Osteoblast (primary cell): ENCODE data around the gene KRTAP13-2. TPM values are rescaled to one million over a fixed set of nuclear protein-coding genes. Genes with fewer than 3 reads are reported as not detected.

ENCODE experiments used
- DNase-seq: peaks from one replicate; pipeline ENCODE4 v3.0.0; 2011; ENCODE audit warnings: low spot score, mixed read lengths; ENCODE audit not compliant: insufficient read length; ENCODE audit errors: missing footprints
- H2AFZ ChIP-seq: 2 replicates; pipeline ENCODE4 v1.6.0; 2011; ENCODE audit warnings: mild to moderate bottlenecking, low read length
- H3K27ac ChIP-seq: 2 replicates; pipeline ENCODE4 v1.5.1; 2011; ENCODE audit warnings: mild to moderate bottlenecking, low read depth, low read length, moderate library complexity
- H3K27me3 ChIP-seq: 2 replicates; pipeline ENCODE4 v1.6.0; 2012; ENCODE audit warnings: mild to moderate bottlenecking, control low read depth, inconsistent platforms, low read length, moderate library complexity; ENCODE audit not compliant: insufficient read depth
- H3K36me3 ChIP-seq: 2 replicates; pipeline ENCODE4 v1.5.1; 2011; ENCODE audit warnings: mild to moderate bottlenecking, low read length, control low read depth, moderate library complexity; ENCODE audit not compliant: insufficient read depth
- H3K4me1 ChIP-seq: 2 replicates; pipeline ENCODE4 v1.5.1; 2011; ENCODE audit warnings: mild to moderate bottlenecking, low read length, control low read depth, moderate library complexity; ENCODE audit not compliant: insufficient read depth
- H3K4me2 ChIP-seq: 2 replicates; pipeline ENCODE4 v1.6.0; 2011; ENCODE audit warnings: mild to moderate bottlenecking, low read length; ENCODE audit not compliant: insufficient read depth
- H3K4me3 ChIP-seq: fragments of 200-600 bp; sonication (generic); 3 replicates; pipeline ENCODE4 v1.5.1; 2012; ENCODE audit warnings: mild to moderate bottlenecking, low read length, inconsistent platforms; ENCODE audit not compliant: insufficient read depth
- H3K79me2 ChIP-seq: 2 replicates; pipeline ENCODE4 v1.6.0; 2012; ENCODE audit warnings: mild to moderate bottlenecking, low read length, control low read depth, inconsistent platforms; ENCODE audit not compliant: insufficient read depth
- H3K9me3 ChIP-seq: 2 replicates; pipeline ENCODE4 v1.5.1; 2011; ENCODE audit warnings: low read depth, low read length, control low read depth
- H4K20me1 ChIP-seq: 2 replicates; pipeline ENCODE4 v1.6.0; 2012; ENCODE audit warnings: mild to moderate bottlenecking, low read length, control low read depth; ENCODE audit not compliant: insufficient read depth
- total RNA-seq: library from RNA; depleted of rRNA; stranded (reverse); fragments of >200 nt; gene quantifications from 2 replicates; pipeline ENCODE4 v1.2.3, GENCODE V29; 2012
- TF ChIP-seq, protein P1 (sequence below): IDR thresholded peaks from 2 replicates; pipeline ENCODE4 v1.5.1; 2011; ENCODE audit warnings: mild to moderate bottlenecking, low read depth, low read length, moderate library complexity; ENCODE audit errors: extremely low read depth

KRTAP13-2 gene, protein sequence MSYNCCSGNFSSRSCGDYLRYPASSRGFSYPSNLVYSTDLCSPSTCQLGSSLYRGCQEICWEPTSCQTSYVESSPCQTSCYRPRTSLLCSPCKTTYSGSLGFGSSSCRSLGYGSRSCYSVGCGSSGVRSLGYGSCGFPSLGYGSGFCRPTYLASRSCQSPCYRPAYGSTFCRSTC
- not detected in 2 replicates for total RNA-seq

DNA sequence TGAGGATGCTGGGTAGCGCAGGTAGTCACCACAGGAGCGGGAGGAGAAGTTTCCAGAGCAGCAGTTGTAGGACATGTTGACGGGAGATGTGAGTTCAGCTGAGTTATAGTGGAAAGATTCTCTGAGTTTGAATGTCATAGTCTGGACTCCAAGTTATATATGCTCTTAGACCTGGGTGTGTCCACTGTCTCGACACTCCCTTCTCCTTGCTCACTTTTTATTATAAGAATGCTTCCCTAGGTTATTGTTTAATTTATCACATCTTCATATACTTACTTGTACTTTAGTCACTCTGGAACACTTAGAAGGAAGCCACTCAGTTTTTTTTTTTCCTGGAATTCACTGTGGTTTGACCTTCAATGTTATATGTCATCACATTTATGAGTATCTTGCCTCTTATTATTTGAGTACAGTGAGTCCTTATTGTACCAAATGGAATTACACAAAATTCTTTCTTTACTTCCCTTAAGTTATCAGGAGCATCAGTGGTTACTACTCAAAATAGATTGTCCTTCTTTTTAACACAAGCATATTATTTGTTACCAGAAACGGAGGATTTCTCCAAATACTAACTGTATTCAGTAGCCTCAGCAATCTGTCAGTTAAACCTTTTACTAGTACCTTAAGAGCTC is at the start of gene KRTAP13-2:
KRTAP13-2 (minus strand) TSS at position 133 of the 632 bp plus-strand sequence; CDS start at position 75, 58 bp downstream.
- H4K20me1 ChIP-seq = no peaks in the 10 kb centered on the region
- TF ChIP-seq, protein P1, sequence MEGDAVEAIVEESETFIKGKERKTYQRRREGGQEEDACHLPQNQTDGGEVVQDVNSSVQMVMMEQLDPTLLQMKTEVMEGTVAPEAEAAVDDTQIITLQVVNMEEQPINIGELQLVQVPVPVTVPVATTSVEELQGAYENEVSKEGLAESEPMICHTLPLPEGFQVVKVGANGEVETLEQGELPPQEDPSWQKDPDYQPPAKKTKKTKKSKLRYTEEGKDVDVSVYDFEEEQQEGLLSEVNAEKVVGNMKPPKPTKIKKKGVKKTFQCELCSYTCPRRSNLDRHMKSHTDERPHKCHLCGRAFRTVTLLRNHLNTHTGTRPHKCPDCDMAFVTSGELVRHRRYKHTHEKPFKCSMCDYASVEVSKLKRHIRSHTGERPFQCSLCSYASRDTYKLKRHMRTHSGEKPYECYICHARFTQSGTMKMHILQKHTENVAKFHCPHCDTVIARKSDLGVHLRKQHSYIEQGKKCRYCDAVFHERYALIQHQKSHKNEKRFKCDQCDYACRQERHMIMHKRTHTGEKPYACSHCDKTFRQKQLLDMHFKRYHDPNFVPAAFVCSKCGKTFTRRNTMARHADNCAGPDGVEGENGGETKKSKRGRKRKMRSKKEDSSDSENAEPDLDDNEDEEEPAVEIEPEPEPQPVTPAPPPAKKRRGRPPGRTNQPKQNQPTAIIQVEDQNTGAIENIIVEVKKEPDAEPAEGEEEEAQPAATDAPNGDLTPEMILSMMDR = no peak
- H3K79me2 ChIP-seq = no peaks in the 10 kb centered on the region

DNA sequence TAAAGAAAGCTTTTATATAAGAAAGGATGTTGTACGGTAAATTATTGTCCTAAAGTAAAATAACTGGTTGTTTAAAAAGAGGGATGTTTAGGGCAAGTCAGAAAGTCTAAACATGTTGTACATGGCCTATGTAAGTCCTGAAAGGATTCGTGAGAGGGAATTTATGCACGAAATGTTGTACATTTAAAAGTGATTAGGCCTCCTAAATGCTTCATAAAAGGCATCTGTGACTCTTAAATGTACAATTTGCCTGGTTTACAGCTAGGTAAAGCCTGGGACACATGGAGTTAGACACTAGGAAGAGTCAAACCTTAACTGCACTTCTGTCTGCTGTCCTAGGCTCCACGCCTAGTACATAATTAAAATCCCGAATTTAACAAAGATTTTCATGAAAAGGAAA is 43.9 kb upstream of the KRTAP13-2 start:
- no peak overlapping the region for H3K27ac ChIP-seq
- H3K27me3 ChIP-seq = no peaks in the 10 kb centered on the region
- TF ChIP-seq, protein P1 = no peak
- no peaks in the 10 kb centered on the region for H3K36me3 ChIP-seq
- DNase-seq = no peak
- H3K4me1 ChIP-seq = no peaks in the 10 kb centered on the region
- no peaks in the 10 kb centered on the region for H3K79me2 ChIP-seq
- H2AFZ ChIP-seq = no peak overlapping the region
- H4K20me1 ChIP-seq = no peaks in the 10 kb centered on the region
- no peak overlapping the region for H3K4me3 ChIP-seq
- no peak overlapping the region for H3K4me2 ChIP-seq
- peaks cover 2% of the 10 kb centered on the region for H3K9me3 ChIP-seq

More for the DNA sequence above, at the start of gene KRTAP13-2:
- no peaks in the 10 kb centered on the region for H3K27me3 ChIP-seq
- no peaks in the 10 kb centered on the region for H3K9me3 ChIP-seq
- no peak within 1 kb of the TSS for H3K4me3 ChIP-seq
- DNase-seq = no peak
- H3K36me3 ChIP-seq = no peaks in the 10 kb centered on the region
- no peak within 1 kb of the TSS for H3K27ac ChIP-seq
- H2AFZ ChIP-seq = no peak within 1 kb of the TSS
- H3K4me1 ChIP-seq = no peaks in the 10 kb centered on the region
- no peak within 1 kb of the TSS for H3K4me2 ChIP-seq

DNA sequence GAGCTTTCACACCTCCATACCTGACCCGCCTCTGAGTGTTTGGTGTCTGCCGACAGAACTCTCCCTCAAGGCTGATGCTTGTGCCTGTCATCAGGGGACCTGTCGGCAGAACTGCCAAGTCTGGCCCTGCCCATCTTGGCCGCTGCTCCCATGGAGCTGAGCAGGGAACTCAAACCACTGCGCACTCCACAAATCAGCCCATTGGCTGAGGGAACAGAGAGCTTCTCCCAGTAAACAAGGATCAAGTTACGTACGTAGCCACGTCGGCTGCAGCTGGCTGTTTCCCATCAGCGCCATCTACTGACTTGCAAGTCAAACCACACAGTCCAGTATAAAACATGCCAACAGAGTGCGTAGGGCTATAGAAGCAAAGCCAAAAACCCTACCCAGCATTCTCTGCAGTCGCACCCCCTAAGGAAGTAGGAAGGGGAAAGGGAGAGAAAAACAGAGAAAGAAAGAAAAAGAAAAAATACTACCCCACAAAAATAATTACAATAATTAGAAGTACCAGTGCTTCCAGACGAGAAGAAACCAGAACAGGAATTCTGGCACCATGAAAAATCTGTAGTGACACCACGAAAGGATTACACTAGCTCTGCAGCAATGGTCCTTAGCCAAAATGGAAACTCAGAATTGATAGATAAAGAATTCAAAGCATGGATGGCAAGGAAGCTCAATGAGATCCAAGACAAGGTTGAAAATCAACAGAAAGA is 36.9 kb upstream of the KRTAP13-2 start:
- Histone ChIP-seq H3K27ac (no peak overlapping the region), H3K79me2 (no peaks in the 10 kb centered on the region), H3K4me1 (no peaks in the 10 kb centered on the region), H3K4me2 (no peak overlapping the region), H3K36me3 (no peaks in the 10 kb centered on the region), H3K27me3 (no peaks in the 10 kb centered on the region), H4K20me1 (no peaks in the 10 kb centered on the region), H3K4me3 (no peak overlapping the region), H3K9me3 (peaks cover 2% of the 10 kb centered on the region), H2AFZ (peak overlapping the region; percentile 76)
- DNase-seq = peak; percentile 25
- TF ChIP-seq, protein P1 = no peak

DNA sequence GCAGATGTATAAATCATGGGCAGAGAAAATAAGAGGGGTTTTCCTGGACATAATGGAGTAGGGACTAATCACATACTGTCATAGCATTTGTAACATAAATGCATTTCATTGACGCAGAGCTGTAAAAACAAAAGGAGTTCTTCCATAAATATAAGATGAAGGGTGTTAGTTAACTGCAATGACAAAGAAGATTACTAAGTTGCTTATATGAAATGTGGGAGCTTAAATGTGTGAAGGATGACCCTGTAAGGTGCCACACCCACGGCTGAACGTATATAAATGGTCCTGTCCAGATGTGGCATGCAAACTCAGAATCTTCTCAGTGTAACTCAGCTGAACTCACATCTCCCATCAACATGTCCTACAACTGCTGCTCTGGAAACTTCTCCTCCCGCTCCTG is 23.7 kb upstream of the KRTAP13-2 start, which contains the start of gene KRTAP13-1:
KRTAP13-1 (plus strand) TSS at position 301 of the 400 bp plus-strand sequence; CDS start at position 357, 56 bp downstream.
- H3K36me3 ChIP-seq = no peaks in the 10 kb centered on the region
- TF ChIP-seq, protein P1 = no peak
- H3K4me2 ChIP-seq = no peak within 1 kb of the TSS
- H4K20me1 ChIP-seq = no peaks in the 10 kb centered on the region
- DNase-seq = no peak
- no peak within 1 kb of the TSS for H3K4me3 ChIP-seq
- no peak within 1 kb of the TSS for H3K27ac ChIP-seq
- no peaks in the 10 kb centered on the region for H3K4me1 ChIP-seq
- no peaks in the 10 kb centered on the region for H3K27me3 ChIP-seq
- H3K9me3 ChIP-seq = no peaks in the 10 kb centered on the region
- H2AFZ ChIP-seq = no peak within 1 kb of the TSS
- H3K79me2 ChIP-seq = no peaks in the 10 kb centered on the region
